ENCODE measurements around the gene HYAL3. TPM values are rescaled to one million over a fixed set of nuclear protein-coding genes. Genes with fewer than 3 reads are reported as not detected.
"Not testable (repeated sequence)": the region's sequence is repeated elsewhere in the genome, so short reads cannot be mapped to it uniquely, and the experiment has no call there.

The HYAL3 gene
- total RNA-seq, 6 experiments from 2014 or later: 4.7 to 8.3 (median 5.8) TPM

DNA sequence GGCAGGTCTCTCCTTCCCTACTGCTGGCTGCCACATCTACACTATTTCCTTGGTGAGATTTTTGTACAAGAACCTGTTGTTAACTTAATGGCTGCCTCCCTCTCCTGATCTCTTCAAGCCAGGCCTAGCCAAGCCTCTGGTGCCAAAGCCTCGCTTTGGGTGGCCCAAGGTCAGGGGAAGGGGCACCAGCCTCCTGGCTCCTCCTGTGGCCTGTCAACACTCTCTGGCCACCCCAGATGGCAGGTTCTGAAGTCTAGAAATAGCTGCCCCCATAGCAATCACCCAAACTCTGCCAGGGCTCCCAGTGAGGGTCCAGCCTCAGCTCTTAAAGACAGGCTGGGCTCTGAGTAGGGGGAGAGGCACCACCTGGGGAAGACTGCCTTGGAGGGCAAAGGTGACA, 11.9 kb downstream of the HYAL3 start:
- DNase-seq: no peak
- Mint-ChIP-seq H3K4me1 (ENCODE audit: low read depth) (peaks cover 7% of the 10 kb centered on the region), H3K27me3 (ENCODE audit: insufficient read depth) (no peaks in the 10 kb centered on the region; the same call in 1 of the 2 replicates), H3K36me3 (ENCODE audit: low read depth) (peaks cover 10% of the 10 kb centered on the region), H3K4me3 (no peak overlapping the region), H3K27ac (no peak overlapping the region), H3K9me3 (no peaks in the 10 kb centered on the region)
- TF ChIP-seq, protein P1, sequence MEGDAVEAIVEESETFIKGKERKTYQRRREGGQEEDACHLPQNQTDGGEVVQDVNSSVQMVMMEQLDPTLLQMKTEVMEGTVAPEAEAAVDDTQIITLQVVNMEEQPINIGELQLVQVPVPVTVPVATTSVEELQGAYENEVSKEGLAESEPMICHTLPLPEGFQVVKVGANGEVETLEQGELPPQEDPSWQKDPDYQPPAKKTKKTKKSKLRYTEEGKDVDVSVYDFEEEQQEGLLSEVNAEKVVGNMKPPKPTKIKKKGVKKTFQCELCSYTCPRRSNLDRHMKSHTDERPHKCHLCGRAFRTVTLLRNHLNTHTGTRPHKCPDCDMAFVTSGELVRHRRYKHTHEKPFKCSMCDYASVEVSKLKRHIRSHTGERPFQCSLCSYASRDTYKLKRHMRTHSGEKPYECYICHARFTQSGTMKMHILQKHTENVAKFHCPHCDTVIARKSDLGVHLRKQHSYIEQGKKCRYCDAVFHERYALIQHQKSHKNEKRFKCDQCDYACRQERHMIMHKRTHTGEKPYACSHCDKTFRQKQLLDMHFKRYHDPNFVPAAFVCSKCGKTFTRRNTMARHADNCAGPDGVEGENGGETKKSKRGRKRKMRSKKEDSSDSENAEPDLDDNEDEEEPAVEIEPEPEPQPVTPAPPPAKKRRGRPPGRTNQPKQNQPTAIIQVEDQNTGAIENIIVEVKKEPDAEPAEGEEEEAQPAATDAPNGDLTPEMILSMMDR (IDR thresholded peaks at IDR 0.05): no peak

DNA sequence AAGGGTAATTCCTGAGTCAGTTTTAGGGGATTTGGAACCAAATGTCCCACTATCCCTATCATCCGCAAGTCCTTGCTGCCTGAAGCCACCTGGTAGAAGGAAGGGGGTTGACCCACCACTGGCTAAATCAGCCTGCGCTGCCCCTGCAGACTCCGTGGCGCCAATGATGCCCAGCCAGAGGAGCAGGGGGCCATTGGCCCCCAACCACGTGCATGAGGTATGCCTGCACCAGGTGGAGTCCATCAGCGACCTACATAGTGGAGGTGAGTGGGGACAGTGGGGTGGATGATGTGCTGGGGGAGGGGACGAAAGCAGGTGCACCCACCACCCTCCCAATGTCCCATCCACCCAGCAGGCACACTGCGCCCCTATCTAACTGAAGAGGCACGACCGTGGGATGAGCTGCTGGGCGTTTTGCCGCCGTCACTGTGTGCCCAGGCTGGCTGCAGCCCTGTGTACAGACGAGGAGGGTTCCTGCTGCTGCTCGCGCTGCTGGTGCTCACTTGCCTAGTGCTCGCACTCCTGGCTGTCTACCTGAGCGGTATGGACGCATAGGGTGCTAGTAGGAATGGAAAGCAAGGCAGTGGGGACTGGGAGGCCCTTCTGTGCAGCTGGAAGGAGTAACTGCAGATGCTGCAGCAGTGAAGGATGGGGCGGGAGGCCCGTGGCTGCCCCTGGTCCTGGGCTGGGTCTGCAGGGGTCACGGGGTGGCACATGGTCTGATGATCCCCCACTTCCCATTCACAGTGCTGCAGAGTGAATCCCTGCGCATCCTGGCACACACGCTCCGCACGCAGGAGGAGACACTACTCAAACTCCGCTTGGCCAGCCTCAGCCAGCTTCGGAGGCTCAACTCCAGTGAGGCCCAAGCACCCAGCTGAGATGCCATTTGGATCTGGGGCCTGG, 12.6 kb downstream of the HYAL3 start:
- Mint-ChIP-seq H3K9me3 (no peaks in the 10 kb centered on the region), H3K27me3 (ENCODE audit: insufficient read depth) (no peaks in the 10 kb centered on the region; the same call in 1 of the 2 replicates), H3K4me3 (no peak overlapping the region)

DNA sequence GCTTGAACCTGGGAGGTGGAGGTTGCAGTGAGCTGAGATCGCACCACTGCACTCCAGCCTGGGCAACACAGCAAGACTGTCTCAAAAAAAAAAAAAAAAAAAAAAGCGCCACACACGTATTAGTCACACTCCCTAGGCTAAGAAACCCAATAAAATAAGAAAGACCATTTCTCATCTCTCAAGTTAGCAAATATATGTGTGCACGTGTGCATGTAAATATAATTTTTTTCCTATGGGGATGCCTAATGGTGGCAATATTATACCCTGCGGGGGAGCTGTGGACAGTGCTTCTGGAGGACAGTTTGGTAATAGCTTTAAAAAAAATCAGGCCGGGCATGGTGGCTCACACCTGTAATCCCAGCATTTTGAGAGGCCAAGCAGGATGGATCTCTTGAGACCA, 15.1 kb downstream of the HYAL3 start:
- H3K27ac Mint-ChIP-seq; H3K9me3 Mint-ChIP-seq; H3K4me1 Mint-ChIP-seq (ENCODE audit: low read depth); DNase-seq; H3K27me3 Mint-ChIP-seq (ENCODE audit: insufficient read depth); H3K4me3 Mint-ChIP-seq; H3K36me3 Mint-ChIP-seq (ENCODE audit: low read depth): not testable (repeated sequence)

More for the DNA sequence above, 12.6 kb downstream of the HYAL3 start:
- TF ChIP-seq, protein P1 (IDR thresholded peaks at IDR 0.05): no peak
- Mint-ChIP-seq H3K27ac (no peak overlapping the region), H3K4me1 (ENCODE audit: low read depth) (peaks cover 7% of the 10 kb centered on the region), H3K36me3 (ENCODE audit: low read depth) (peaks cover 10% of the 10 kb centered on the region)
- DNase-seq: no peak

DNA sequence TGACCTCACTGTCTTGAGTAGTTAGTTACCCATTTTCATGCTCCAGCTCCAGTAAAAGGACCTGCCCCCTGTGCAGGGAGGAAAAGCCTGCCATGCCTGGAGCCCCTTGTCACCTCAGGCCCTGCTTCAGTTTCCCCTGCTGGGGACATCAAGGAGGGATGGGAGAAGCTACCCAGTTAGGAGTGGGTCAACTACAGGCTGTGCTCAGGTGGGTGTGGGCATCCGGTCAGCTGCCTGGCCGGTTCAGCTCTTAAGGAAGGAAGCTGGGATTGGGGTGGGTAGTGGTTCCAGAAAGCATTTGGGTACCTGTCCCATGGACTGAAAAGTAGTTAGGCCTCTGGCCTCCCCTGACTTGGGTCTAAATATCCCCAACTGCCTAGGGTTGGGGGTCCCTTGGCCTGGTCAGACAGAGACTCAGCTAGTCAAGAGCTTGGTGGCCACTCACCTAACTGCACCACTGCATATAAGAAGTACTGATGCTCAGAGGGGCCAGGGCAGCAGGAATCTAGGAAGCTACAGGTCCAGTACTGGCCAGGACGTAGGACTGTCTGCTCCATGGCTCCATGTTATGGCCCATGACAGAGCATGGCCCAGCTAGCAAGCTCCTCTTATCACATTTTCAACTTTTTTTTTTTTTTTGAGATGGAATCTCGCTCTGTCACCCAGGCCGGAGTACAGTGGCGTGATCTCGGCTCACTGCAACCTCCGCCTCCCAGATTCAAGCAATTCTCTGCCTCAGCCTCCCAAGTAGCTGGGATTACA, 19.8 kb downstream of the HYAL3 start:
- TF ChIP-seq, protein P1 (IDR thresholded peaks at IDR 0.05): no peak
- peaks cover under 1% of the 10 kb centered on the region; the same call in 1 of the 2 replicates for H3K4me1 Mint-ChIP-seq (ENCODE audit: low read depth)
- H3K4me3 Mint-ChIP-seq: no peak overlapping the region
- H3K36me3 Mint-ChIP-seq (ENCODE audit: low read depth): no peaks in the 10 kb centered on the region
- no peaks in the 10 kb centered on the region for H3K9me3 Mint-ChIP-seq
- H3K27ac Mint-ChIP-seq: no peak overlapping the region
- H3K27me3 Mint-ChIP-seq (ENCODE audit: insufficient read depth): peaks cover 1% of the 10 kb centered on the region
- no peak for DNase-seq

DNA sequence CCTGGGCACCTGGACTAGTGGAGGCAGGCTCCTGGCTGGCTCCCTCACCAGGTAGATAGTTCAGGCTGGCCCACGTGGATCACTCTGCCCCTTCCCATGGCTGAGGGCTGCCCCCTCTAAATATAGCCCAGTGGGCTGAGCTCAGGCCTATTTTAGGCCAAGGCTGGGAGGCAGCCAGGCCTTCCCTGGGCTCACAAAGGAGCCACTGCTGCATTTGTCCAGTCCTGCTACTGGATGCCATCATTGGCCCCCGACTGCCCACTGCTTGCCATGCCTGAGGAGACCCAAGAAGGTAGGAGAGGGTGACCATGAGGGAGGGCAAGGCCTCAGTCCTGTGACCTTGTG, 20.4 kb downstream of the HYAL3 start, which contains the start of gene LSMEM2:
Gene LSMEM2, plus strand, starts transcription at position 208 of the 345 bp plus-strand sequence. Its CDS starts 27 bp downstream, at position 235.
- no peaks in the 10 kb centered on the region for H3K36me3 Mint-ChIP-seq (ENCODE audit: low read depth)
- H3K27ac Mint-ChIP-seq: no peak within 1 kb of the TSS
- no peaks in the 10 kb centered on the region for H3K9me3 Mint-ChIP-seq
- H3K27me3 Mint-ChIP-seq (ENCODE audit: insufficient read depth): peaks cover 1% of the 10 kb centered on the region
- H3K4me3 Mint-ChIP-seq: no peak within 1 kb of the TSS
- peaks cover 6% of the 10 kb centered on the region; the same call in 1 of the 2 replicates for H3K4me1 Mint-ChIP-seq (ENCODE audit: low read depth)
- TF ChIP-seq, protein P1 (IDR thresholded peaks at IDR 0.05): no peak
- no peak for DNase-seq

Data from HFFc6 (cell line).